MG63 (cell line): ENCODE results near the gene LEO1. TPM values are rescaled to one million over a fixed set of nuclear protein-coding genes. Genes with fewer than 3 reads are reported as not detected.
"Not testable (repeated sequence)": the region's sequence is repeated elsewhere in the genome, so short reads cannot be mapped to it uniquely, and the experiment has no call there.

Experiments
- DNase-seq: peaks from one replicate; pipeline ENCODE4 v3.0.0-alpha.2; 2020
- H3K27me3 ChIP-seq: fragments of 250-450 bp; sonication (Bioruptor Pico); 2 replicates; pipeline ENCODE4 v1.5.1; 2020; ENCODE audit warnings: mild to moderate bottlenecking, moderate library complexity
- H3K36me3 ChIP-seq: fragments of 250-450 bp; sonication (Bioruptor Pico); 2 replicates; pipeline ENCODE4 v1.5.1; 2020; ENCODE audit warnings: mild to moderate bottlenecking, moderate library complexity
- H3K4me3 ChIP-seq: fragments of 250-450 bp; sonication (Bioruptor Pico); 2 replicates; pipeline ENCODE4 v1.5.1; 2020; ENCODE audit warnings: mild to moderate bottlenecking, moderate library complexity
- H3K9me3 ChIP-seq: fragments of 250-450 bp; sonication (Bioruptor Pico); 2 replicates; pipeline ENCODE4 v1.5.1; 2020; ENCODE audit warnings: mild to moderate bottlenecking, moderate library complexity
- total RNA-seq: library from RNA; depleted of rRNA; stranded (reverse); fragments of >200 nt; shearing (Covaris generic); gene quantifications from 2 replicates; pipeline ENCODE4 v1.2.3, GENCODE V29; 2014; ENCODE audit warnings: low replicate concordance

LEO1 gene
- total RNA-seq, 1 experiment from 2014 or later = 30.5 TPM

GRCh38 chr15:52006702-52007340, 35.2 kb upstream of the LEO1 start:
- Histone ChIP-seq H3K27me3 (no peaks in the 10 kb centered on the region), H3K4me3 (no peak overlapping the region), H3K9me3 (no peaks in the 10 kb centered on the region), H3K36me3 (no peaks in the 10 kb centered on the region)
- no peak for DNase-seq

- Histone ChIP-seq H3K36me3 (no peaks in the 10 kb centered on the region), H3K4me3 (no peak overlapping the region), H3K9me3 (no peaks in the 10 kb centered on the region), H3K27me3 (no peaks in the 10 kb centered on the region)
- DNase-seq = peak; percentile 45
Observed at GRCh38 chr15:52005748-52006701, 34.4 kb upstream of the LEO1 start.

GRCh38 chr15:52004806-52005205, 33.2 kb upstream of the LEO1 start:
- Histone ChIP-seq H3K27me3 (no peaks in the 10 kb centered on the region), H3K9me3 (no peaks in the 10 kb centered on the region), H3K4me3 (no peak overlapping the region), H3K36me3 (no peaks in the 10 kb centered on the region)
- DNase-seq = no peak

- Histone ChIP-seq H3K4me3 (no peak overlapping the region), H3K9me3 (no peaks in the 10 kb centered on the region), H3K36me3 (no peaks in the 10 kb centered on the region), H3K27me3 (no peaks in the 10 kb centered on the region)
- DNase-seq = no peak
Observed at GRCh38 chr15:52003710-52004109, 32.1 kb upstream of the LEO1 start.

- H3K4me3 ChIP-seq, H3K27me3 ChIP-seq, H3K36me3 ChIP-seq, H3K9me3 ChIP-seq, DNase-seq: not testable (repeated sequence)
Observed at GRCh38 chr15:52003089-52003488, 31.5 kb upstream of the LEO1 start.

GRCh38 chr15:52002351-52002750, 30.8 kb upstream of the LEO1 start:
- Histone ChIP-seq H3K27me3 (no peaks in the 10 kb centered on the region), H3K4me3 (no peak overlapping the region)

GRCh38 chr15:51992953-51993352, 21.4 kb upstream of the LEO1 start:
- Histone ChIP-seq H3K9me3 (no peaks in the 10 kb centered on the region), H3K36me3 (no peaks in the 10 kb centered on the region), H3K4me3 (no peak overlapping the region), H3K27me3 (no peaks in the 10 kb centered on the region)
- no peak for DNase-seq

More at GRCh38 chr15:52002351-52002750, 30.8 kb upstream of the LEO1 start:
- Histone ChIP-seq H3K9me3 (no peaks in the 10 kb centered on the region), H3K36me3 (no peaks in the 10 kb centered on the region)
- DNase-seq = no peak

- Histone ChIP-seq H3K27me3 (no peaks in the 10 kb centered on the region), H3K9me3 (no peaks in the 10 kb centered on the region), H3K4me3 (no peak overlapping the region), H3K36me3 (no peaks in the 10 kb centered on the region)
- DNase-seq = no peak
Observed at GRCh38 chr15:51991141-51991540, 19.6 kb upstream of the LEO1 start.

GRCh38 chr15:51982770-51983103, 11.2 kb upstream of the LEO1 start:
- Histone ChIP-seq H3K4me3 (no peak overlapping the region), H3K36me3 (no peaks in the 10 kb centered on the region), H3K9me3 (no peaks in the 10 kb centered on the region), H3K27me3 (no peaks in the 10 kb centered on the region)
- no peak for DNase-seq

GRCh38 chr15:51982013-51982769, 10.6 kb upstream of the LEO1 start:
- H3K9me3 ChIP-seq = no peaks in the 10 kb centered on the region
- H3K27me3 ChIP-seq = no peaks in the 10 kb centered on the region
- DNase-seq = peak; percentile 73
- H3K36me3 ChIP-seq = no peaks in the 10 kb centered on the region
- H3K4me3 ChIP-seq = peak overlapping the region; percentile 26

- Histone ChIP-seq H3K27me3 (no peaks in the 10 kb centered on the region), H3K36me3 (no peaks in the 10 kb centered on the region; the same call in 1 of the 2 replicates), H3K4me3 (no peak overlapping the region), H3K9me3 (peaks cover 3% of the 10 kb centered on the region; the same call in 1 of the 2 replicates)
- DNase-seq = no peak
Observed at GRCh38 chr15:51973775-51974174, 2.2 kb upstream of the LEO1 start.

GRCh38 chr15:51973220-51973619, 1.6 kb upstream of the LEO1 start:
- peaks cover 5% of the 10 kb centered on the region for H3K9me3 ChIP-seq
- no peaks in the 10 kb centered on the region for H3K27me3 ChIP-seq
- H3K4me3 ChIP-seq = no peak overlapping the region
- DNase-seq = no peak
- peaks cover 3% of the 10 kb centered on the region for H3K36me3 ChIP-seq

- DNase-seq = no peak
- Histone ChIP-seq H3K4me3 (peak overlapping the region; percentile 75), H3K9me3 (peaks cover 22% of the 10 kb centered on the region), H3K27me3 (no peaks in the 10 kb centered on the region), H3K36me3 (peaks cover 25% of the 10 kb centered on the region)
Observed at GRCh38 chr15:51971032-51971374, 575 bp downstream of the LEO1 start.

GRCh38 chr15:51970132-51970817, 1.3 kb downstream of the LEO1 start:
- no peak for DNase-seq
- Histone ChIP-seq H3K4me3 (peak overlapping the region; percentile 75), H3K36me3 (peaks cover 32% of the 10 kb centered on the region), H3K27me3 (no peaks in the 10 kb centered on the region), H3K9me3 (peaks cover 22% of the 10 kb centered on the region)

GRCh38 chr15:51969728-51970127, 1.9 kb downstream of the LEO1 start:
- Histone ChIP-seq H3K4me3 (peak overlapping the region; percentile 75; the same call in 1 of the 2 replicates), H3K36me3 (peaks cover 38% of the 10 kb centered on the region), H3K9me3 (peaks cover 22% of the 10 kb centered on the region), H3K27me3 (no peaks in the 10 kb centered on the region)
- DNase-seq = no peak

GRCh38 chr15:51967583-51967982, 4.0 kb downstream of the LEO1 start:
- peaks cover 54% of the 10 kb centered on the region for H3K36me3 ChIP-seq
- H3K4me3 ChIP-seq = no peak overlapping the region
- H3K27me3 ChIP-seq = no peaks in the 10 kb centered on the region
- H3K9me3 ChIP-seq = peaks cover 22% of the 10 kb centered on the region
- no peak for DNase-seq

- H3K9me3 ChIP-seq = peaks cover 22% of the 10 kb centered on the region
- H3K27me3 ChIP-seq = no peaks in the 10 kb centered on the region
- peaks cover 63% of the 10 kb centered on the region for H3K36me3 ChIP-seq
- no peak for DNase-seq
- no peak overlapping the region for H3K4me3 ChIP-seq
Observed at GRCh38 chr15:51966192-51966591, 5.4 kb downstream of the LEO1 start.
